ENCODE results near the gene AMPD3.

DNA sequence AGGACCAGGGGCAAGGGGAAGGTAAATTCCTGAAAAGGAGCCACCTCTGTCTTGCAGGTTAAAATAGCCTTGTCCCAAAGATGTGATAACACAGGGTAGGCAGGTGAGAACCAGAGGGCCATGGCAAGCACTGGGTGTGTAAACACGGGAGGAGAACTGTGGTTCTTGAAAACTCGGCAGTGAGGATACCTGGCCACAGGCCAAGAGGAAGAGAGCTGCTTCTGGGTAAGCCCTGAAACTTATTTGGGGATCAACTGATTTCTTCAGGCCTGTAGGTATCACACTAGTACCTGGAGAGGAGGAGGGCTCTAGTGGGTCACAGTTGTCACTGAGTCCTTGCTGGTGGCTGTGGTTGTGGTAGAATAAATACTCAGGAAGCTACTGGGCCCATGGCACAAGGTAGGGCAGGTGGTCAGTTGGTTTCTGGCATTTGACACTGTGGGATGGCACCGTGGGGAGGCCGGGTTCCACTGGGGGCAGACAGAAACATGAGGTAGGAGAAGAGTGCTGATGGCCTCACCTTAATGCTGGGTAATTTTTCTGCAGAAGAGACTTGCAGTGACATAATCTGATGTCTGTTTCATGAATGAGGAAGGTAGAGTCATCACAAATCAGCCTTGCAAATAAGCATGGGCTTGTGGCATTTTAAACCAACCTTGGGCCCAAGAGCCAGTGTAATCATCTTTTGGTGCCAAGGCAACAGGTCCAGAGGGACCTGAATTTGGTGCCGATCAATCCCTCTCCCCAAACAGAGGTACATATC, 22.0 kb downstream of the AMPD3 start:
- TF ChIP-seq, protein P1, sequence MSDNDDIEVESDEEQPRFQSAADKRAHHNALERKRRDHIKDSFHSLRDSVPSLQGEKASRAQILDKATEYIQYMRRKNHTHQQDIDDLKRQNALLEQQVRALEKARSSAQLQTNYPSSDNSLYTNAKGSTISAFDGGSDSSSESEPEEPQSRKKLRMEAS (IDR thresholded peaks at IDR 0.05), result no peak
- TF ChIP-seq EP300 (IDR thresholded peaks at IDR 0.05; ENCODE audit: borderline replicate concordance) (no peak), RAD21 (IDR thresholded peaks at IDR 0.05; ENCODE audit: low read depth) (no peak)
